B cell (primary cell): ENCODE results near the gene ETFB. TPM values are rescaled to one million over a fixed set of nuclear protein-coding genes. Genes with fewer than 3 reads are reported as not detected.

ENCODE experiments used
- ATAC-seq: fragments of 200-7000 bp; cut with Tn5 transposase; one replicate; pipeline ENCODE4 v1.10.0; 2021; ENCODE audit warnings: low read depth, mild to moderate bottlenecking, moderate number of reproducible peaks, moderate library complexity
- CTCF ChIA-PET: fragments of 350-600 bp; sonication (Branson Sonifier 250); formaldehyde crosslinking; loops from one replicate; lab custom pipeline; 2021; ENCODE audit warnings: antibody characterized with exemption, inconsistent platforms; lab: Charles Lee
- POLR2A ChIA-PET: fragments of 350-600 bp; sonication (Branson Sonifier 250); formaldehyde crosslinking; loops from one replicate; lab custom pipeline; 2021; ENCODE audit warnings: antibody characterized with exemption; lab: Charles Lee
- DNase-seq: peaks from one replicate; pipeline ENCODE4 v3.0.0; 2013
- H2AFZ ChIP-seq: 2 replicates; pipeline ENCODE4 v1.6.1; 2012; ENCODE audit warnings: mild to moderate bottlenecking, low read depth, low read length; ENCODE audit not compliant: insufficient read depth, poor library complexity, severe bottlenecking
- H3K27ac ChIP-seq, 2 donors: 1 replicate in 1 of 2; 2 replicates in 1 of 2; pipeline ENCODE4 v1.5.1; 2012 to 2013; ENCODE audit warnings: low read length in 2 of 2, mild to moderate bottlenecking in 2 of 2, moderate library complexity in 1 of 2
- H3K27me3 ChIP-seq, 4 experiments: fragments of 200-600 bp in 1 of 4; sonication (generic) in 1 of 4; replicated peaks in 1 of 4; 1 replicate in 2 of 4; 2 replicates in 2 of 4; pipeline versions ENCODE4 v1.6.1 to v1.7.0; 2013 to 2016; ENCODE audit warnings: low read length in 3 of 4, mild to moderate bottlenecking in 2 of 4, mixed read lengths in 1 of 4, moderate library complexity in 1 of 4; ENCODE audit not compliant: insufficient read depth in 4 of 4, control insufficient read depth in 3 of 4; ENCODE audit errors: control extremely low read depth in 1 of 4
- H3K36me3 ChIP-seq, 2 experiments: replicated peaks in 1 of 2; 1 replicate in 1 of 2; 2 replicates in 1 of 2; pipeline versions ENCODE4 v1.6.1 to v1.7.1; 2013; ENCODE audit warnings: low read length in 1 of 2; ENCODE audit not compliant: insufficient read depth in 2 of 2, control insufficient read depth in 1 of 2; ENCODE audit errors: control extremely low read depth in 1 of 2, extremely low read depth in 1 of 2
- H3K4me1 ChIP-seq, 2 donors: fragments of 200-600 bp in 1 of 2; sonication (generic) in 1 of 2; 1 replicate in 1 of 2; 2 replicates in 1 of 2; pipeline versions ENCODE4 v1.5.1 to v1.6.1; 2013 to 2017; ENCODE audit warnings: low read length in 2 of 2; ENCODE audit not compliant: control insufficient read depth in 2 of 2, insufficient read depth in 2 of 2
- H3K4me2 ChIP-seq: replicated peaks from 2 replicates; pipeline ENCODE3; 2012; ENCODE audit warnings: mild to moderate bottlenecking, low read depth, low read length; ENCODE audit not compliant: poor library complexity, severe bottlenecking
- H3K4me3 ChIP-seq, 5 experiments: fragments of 200-600 bp in 1 of 5; sonication (generic) in 1 of 5; 1 replicate in 3 of 5; 2 replicates in 2 of 5; pipeline versions ENCODE4 v1.5.1 to v1.7.0; 2011 to 2016; ENCODE audit warnings: low read length in 4 of 5, mild to moderate bottlenecking in 4 of 5, low read depth in 2 of 5, control low read depth in 1 of 5, moderate library complexity in 1 of 5; ENCODE audit not compliant: insufficient read depth in 1 of 5; ENCODE audit errors: control extremely low read depth in 1 of 5, extremely low read depth in 1 of 5
- H3K79me2 ChIP-seq: fragments of 200-600 bp; sonication (generic); one replicate; pipeline ENCODE4 v1.6.0; 2016; ENCODE audit warnings: low read length; ENCODE audit not compliant: control insufficient read depth, insufficient read depth
- H3K9ac ChIP-seq: fragments of 200-600 bp; sonication (generic); 2 replicates; pipeline ENCODE4 v1.6.1; 2017; ENCODE audit warnings: mild to moderate bottlenecking, low read length, moderate library complexity
- H3K9me3 ChIP-seq, 3 donors: one replicate each; pipeline versions ENCODE4 v1.6.1 to v1.7.1; 2013; ENCODE audit warnings: low read length in 2 of 3; ENCODE audit not compliant: control insufficient read depth in 2 of 3, insufficient read depth in 1 of 3; ENCODE audit errors: control extremely low read depth in 1 of 3
- H4K20me1 ChIP-seq: 2 replicates; pipeline ENCODE4 v1.6.0; 2012; ENCODE audit warnings: mild to moderate bottlenecking, low read length; ENCODE audit not compliant: insufficient read depth, control insufficient read depth, poor library complexity, severe bottlenecking
- H3K27ac Mint-ChIP-seq: one replicate; pipeline ENCODE4 v1.8.0; 2021; ENCODE audit warnings: mixed read lengths
- H3K27me3 Mint-ChIP-seq: one replicate; pipeline ENCODE4 v1.8.0; 2021; ENCODE audit warnings: mixed read lengths
- H3K4me1 Mint-ChIP-seq: one replicate; pipeline ENCODE4 v1.8.0; 2021; ENCODE audit warnings: mixed read lengths
- H3K4me3 Mint-ChIP-seq: one replicate; pipeline ENCODE4 v1.8.0; 2021; ENCODE audit warnings: mixed read lengths
- H3K9me3 Mint-ChIP-seq: one replicate; pipeline ENCODE4 v1.8.0; 2022; ENCODE audit warnings: mixed read lengths; ENCODE audit not compliant: insufficient read depth
- EZH2 ChIP-seq: IDR thresholded peaks from 2 replicates; pipeline ENCODE4 v1.6.1; 2012; ENCODE audit warnings: borderline replicate concordance, low read depth, mild to moderate bottlenecking, moderate library complexity, low read length; ENCODE audit not compliant: insufficient read depth, poor library complexity, severe bottlenecking
- WGBS: methylation state at CpG from one replicate; pipeline ENCODE4 v1.1.5; 2013; ENCODE audit warnings: missing lambda C conversion rate; ENCODE audit not compliant: insufficient coverage; 5-methylcytosine and 5-hydroxymethylcytosine counted together
- intact Hi-C: fragments of 100-400 bp; cut with micrococcal nuclease; formaldehyde crosslinking; loops from one replicate; pipeline ENCODE4 v1.10.0; 2022
- polyA plus RNA-seq: library from polyadenylated mRNA; depleted of rRNA; stranded (reverse); fragments of >200 nt; gene quantifications from 2 replicates; pipeline ENCODE4 v1.2.3, GENCODE V29; 2012
- total RNA-seq, 2 donors: library from RNA; stranded (reverse); fragments of 120-200 nt in 1 of 2; gene quantifications; 1 replicate in 1 of 2; 2 replicates in 1 of 2; pipeline versions ENCODE4 v1.2.3 to v1.2.4, GENCODE V29; 2013 to 2022
- TF ChIP-seq, protein P1 (sequence below): fragments of 200-600 bp; IDR thresholded peaks from one replicate; pipeline ENCODE4 v1.8.0; 2022; ENCODE audit warnings: antibody characterized with exemption, mild to moderate bottlenecking

Gene ETFB
- total and polyA plus RNA-seq, 2 donors (not counting 1 experiment from before 2014, with no cell fraction given) = 33.3 to 76.5 TPM

DNA sequence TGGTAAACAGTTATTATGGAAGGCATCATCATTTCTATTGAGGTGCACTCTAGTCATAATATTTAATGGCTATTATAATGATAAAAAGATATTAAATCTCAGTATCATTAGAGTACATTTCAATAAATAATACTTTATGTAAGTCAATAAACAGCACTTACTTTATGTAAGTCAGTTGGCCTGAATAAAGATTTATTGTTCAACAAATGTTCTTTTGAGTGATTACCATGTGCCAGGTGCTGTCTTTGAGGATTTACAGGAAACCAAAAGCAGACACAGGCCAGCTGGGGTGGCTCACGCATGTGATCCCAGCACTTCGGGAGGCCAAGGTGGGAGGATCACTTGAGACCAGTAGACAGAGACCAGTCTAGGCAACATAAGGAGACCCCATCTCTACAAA lies 11.2 kb upstream of the ETFB start:
- Histone ChIP-seq H3K27ac (no peak overlapping the region), H2AFZ (no peak overlapping the region), H3K9ac (no peak overlapping the region), H3K4me1 (peaks cover 0 to 3% of the 10 kb centered on the region in 2 donors), H3K79me2 (no peaks in the 10 kb centered on the region), H3K4me3 (no peak overlapping the region), H4K20me1 (no peaks in the 10 kb centered on the region), H3K4me2 (no peak overlapping the region), H3K9me3 (peaks cover 0 to 12% (median 3%) of the 10 kb centered on the region in 3 donors), H3K36me3 (no peaks in the 10 kb centered on the region), H3K27me3 (no peaks in the 10 kb centered on the region)
- ChIA-PET POLR2A (no interaction called here), CTCF (interaction anchor here (0.6 kb wide), 1 partner anchor 45 kb away, joined by 3 read pairs; no protein-coding TSS in a partner anchor)
- WGBS = 86% methylated on average over 1 of the region's 2 CpGs
- intact Hi-C loops = no loop called here
- no peaks in the 10 kb centered on the region for H3K9me3 Mint-ChIP-seq
- H3K27ac Mint-ChIP-seq = no peak overlapping the region
- H3K27me3 Mint-ChIP-seq = no peaks in the 10 kb centered on the region
- ATAC-seq = no peak
- no peak overlapping the region for H3K4me3 Mint-ChIP-seq
- DNase-seq = no peak
- TF ChIP-seq EZH2 = no peak
- TF ChIP-seq, protein P1, sequence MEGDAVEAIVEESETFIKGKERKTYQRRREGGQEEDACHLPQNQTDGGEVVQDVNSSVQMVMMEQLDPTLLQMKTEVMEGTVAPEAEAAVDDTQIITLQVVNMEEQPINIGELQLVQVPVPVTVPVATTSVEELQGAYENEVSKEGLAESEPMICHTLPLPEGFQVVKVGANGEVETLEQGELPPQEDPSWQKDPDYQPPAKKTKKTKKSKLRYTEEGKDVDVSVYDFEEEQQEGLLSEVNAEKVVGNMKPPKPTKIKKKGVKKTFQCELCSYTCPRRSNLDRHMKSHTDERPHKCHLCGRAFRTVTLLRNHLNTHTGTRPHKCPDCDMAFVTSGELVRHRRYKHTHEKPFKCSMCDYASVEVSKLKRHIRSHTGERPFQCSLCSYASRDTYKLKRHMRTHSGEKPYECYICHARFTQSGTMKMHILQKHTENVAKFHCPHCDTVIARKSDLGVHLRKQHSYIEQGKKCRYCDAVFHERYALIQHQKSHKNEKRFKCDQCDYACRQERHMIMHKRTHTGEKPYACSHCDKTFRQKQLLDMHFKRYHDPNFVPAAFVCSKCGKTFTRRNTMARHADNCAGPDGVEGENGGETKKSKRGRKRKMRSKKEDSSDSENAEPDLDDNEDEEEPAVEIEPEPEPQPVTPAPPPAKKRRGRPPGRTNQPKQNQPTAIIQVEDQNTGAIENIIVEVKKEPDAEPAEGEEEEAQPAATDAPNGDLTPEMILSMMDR = no peak
- peaks cover 6% of the 10 kb centered on the region for H3K4me1 Mint-ChIP-seq

DNA sequence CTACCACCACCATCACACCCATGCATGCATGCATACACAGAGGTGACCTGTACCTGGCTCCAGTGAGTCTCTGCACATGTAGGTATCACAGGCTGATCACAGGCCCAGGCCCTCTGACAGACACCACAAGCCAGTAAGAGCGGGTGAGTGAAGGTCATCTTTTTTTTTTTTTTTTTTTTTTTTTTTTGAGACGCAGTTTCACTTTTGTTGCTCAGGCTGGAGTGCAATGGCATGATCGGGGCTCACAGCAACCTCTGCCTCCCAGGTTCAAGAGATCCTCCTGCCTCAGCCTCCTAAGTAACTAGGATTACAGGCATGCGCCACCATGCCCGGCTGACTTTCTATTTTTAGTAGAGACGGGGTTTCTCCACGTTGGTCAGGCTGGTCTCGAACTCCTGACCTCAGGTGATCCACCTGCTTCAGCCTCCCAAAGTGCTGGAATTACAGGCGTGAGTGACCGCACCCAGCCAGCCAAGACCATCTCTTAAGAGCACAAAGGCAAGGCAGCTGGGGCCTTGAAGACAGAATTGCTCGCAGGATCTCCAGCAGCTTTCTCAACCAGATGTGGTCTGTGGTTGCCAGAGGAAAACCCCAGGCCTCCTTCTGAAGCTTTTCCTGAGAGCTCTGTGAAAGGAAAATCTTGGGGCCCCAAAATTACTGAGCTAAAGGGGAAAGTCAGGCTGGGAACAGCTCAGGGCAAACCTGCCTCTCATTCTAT lies 9.5 kb upstream of the ETFB start:
- 30% methylated on average over 9 of the region's 11 CpGs for WGBS
- CTCF ChIA-PET = interaction anchor here (0.8 kb wide), 1 partner anchor 23 kb away, joined by 3 read pairs; no protein-coding TSS in a partner anchor
- H3K9ac ChIP-seq = no peak overlapping the region

More for the DNA sequence above, 9.5 kb upstream of the ETFB start:
- no peak overlapping the region for H3K4me3 ChIP-seq
- Mint-ChIP-seq H3K27ac (no peak overlapping the region), H3K27me3 (no peaks in the 10 kb centered on the region), H3K9me3 (no peaks in the 10 kb centered on the region), H3K4me1 (peaks cover 6% of the 10 kb centered on the region), H3K4me3 (no peak overlapping the region)
- no peaks in the 10 kb centered on the region for H3K79me2 ChIP-seq
- no peak overlapping the region for H2AFZ ChIP-seq
- H3K4me2 ChIP-seq = no peak overlapping the region
- no peaks in the 10 kb centered on the region for H4K20me1 ChIP-seq
- no peak for ATAC-seq
- peaks cover 0 to 7% of the 10 kb centered on the region in 2 donors for H3K4me1 ChIP-seq
- DNase-seq = no peak
- H3K27me3 ChIP-seq = no peaks in the 10 kb centered on the region
- no peaks in the 10 kb centered on the region for H3K36me3 ChIP-seq
- intact Hi-C loops = no loop called here
- POLR2A ChIA-PET = no interaction called here
- H3K9me3 ChIP-seq = no peaks in the 10 kb centered on the region
- no peak for TF ChIP-seq EZH2
- TF ChIP-seq, protein P1 = no peak
- no peak overlapping the region for H3K27ac ChIP-seq
